HEK293 (cell line): ENCODE measurements around the gene UBL7.

Source experiments
- CTCF ChIA-PET: fragments of 350-600 bp; formaldehyde crosslinking; extraction: SDS; loops from one replicate; lab custom pipeline; 2021; ENCODE audit warnings: antibody characterized with exemption; lab: Yijun Ruan, JAX
- POLR2A ChIA-PET: fragments of 300-600 bp; formaldehyde crosslinking; extraction: SDS; loops from one replicate; lab custom pipeline; 2020; ENCODE audit warnings: antibody characterized with exemption, inconsistent platforms; lab: Yijun Ruan, JAX
- H3K27ac ChIP-seq: fragments of 200-500 bp; sonication (Bioruptor generic); 2 replicates; pipeline ENCODE4 v1.5.1; 2014; ENCODE audit warnings: low read depth, low read length, control low read depth, inconsistent platforms; ENCODE audit errors: extremely low read depth
- H3K36me3 ChIP-seq, 2 experiments: fragments of 200-500 bp in 1 of 2; sonication (Bioruptor generic) in 1 of 2; 1 replicate in 1 of 2; 2 replicates in 1 of 2; pipeline ENCODE4 v1.5.1; 2014 to 2017; ENCODE audit warnings: inconsistent platforms in 2 of 2, low read length in 2 of 2; ENCODE audit not compliant: control insufficient read depth in 2 of 2, insufficient read depth in 1 of 2
- H3K4me1 ChIP-seq: fragments of 200-500 bp; sonication (Bioruptor generic); 2 replicates; pipeline ENCODE4 v1.5.1; 2014; ENCODE audit warnings: mild to moderate bottlenecking, low read length, inconsistent platforms; ENCODE audit not compliant: control insufficient read depth, insufficient read depth
- H3K4me3 ChIP-seq: 2 replicates; pipeline ENCODE4 v1.5.1; 2011; ENCODE audit warnings: low read depth, mild to moderate bottlenecking, control low read depth, low read length, moderate library complexity
- H3K9me3 ChIP-seq: fragments of 200-500 bp; sonication (Bioruptor generic); 2 replicates; pipeline ENCODE4 v1.5.1; 2014; ENCODE audit warnings: low read depth, low read length, inconsistent platforms; ENCODE audit not compliant: control insufficient read depth, insufficient read depth
- MYNN ChIP-seq: fragments of 450-650 bp; formaldehyde crosslinking; IDR thresholded peaks from 2 replicates; pipeline ENCODE4 v1.5.1; 2016; ENCODE audit warnings: missing biosample characterization, missing genetic modification characterization, borderline replicate concordance
- ZBTB17 ChIP-seq: fragments of 450-650 bp; formaldehyde crosslinking; IDR thresholded peaks from 2 replicates; pipeline ENCODE4 v1.5.1; 2016; ENCODE audit warnings: missing biosample characterization, missing genetic modification characterization
- ZNF157 ChIP-seq: fragments of 450-650 bp; formaldehyde crosslinking; IDR thresholded peaks from 2 replicates; pipeline ENCODE4 v1.5.1; 2016; ENCODE audit warnings: missing biosample characterization, missing genetic modification characterization
- ZNF16 ChIP-seq: fragments of 450-650 bp; formaldehyde crosslinking; IDR thresholded peaks from 2 replicates; pipeline ENCODE4 v1.5.1; 2016; ENCODE audit warnings: low read depth, missing biosample characterization, missing genetic modification characterization
- ZNF266 ChIP-seq: fragments of 450-650 bp; formaldehyde crosslinking; IDR thresholded peaks from 2 replicates; pipeline ENCODE4 v1.5.1; 2016; ENCODE audit warnings: missing biosample characterization, missing genetic modification characterization, low read depth
- ZNF548 ChIP-seq: fragments of 450-650 bp; formaldehyde crosslinking; IDR thresholded peaks from 2 replicates; pipeline ENCODE4 v1.5.1; 2016; ENCODE audit warnings: missing biosample characterization, missing genetic modification characterization
- ZSCAN30 ChIP-seq: fragments of 450-650 bp; IDR thresholded peaks from 2 replicates; pipeline ENCODE4 v1.5.1; 2018; ENCODE audit warnings: missing biosample characterization, mild to moderate bottlenecking, missing genetic modification characterization, moderate library complexity
- TF ChIP-seq, protein P1 (sequence below): fragments of 450-650 bp; formaldehyde crosslinking; IDR thresholded peaks from 2 replicates; pipeline ENCODE4 v1.5.1; 2016; ENCODE audit warnings: missing biosample characterization, missing genetic modification characterization, low read depth
- TF ChIP-seq, protein P2 (sequence below): fragments of 450-650 bp; formaldehyde crosslinking; IDR thresholded peaks from 2 replicates; pipeline ENCODE4 v1.5.1; 2016; ENCODE audit warnings: missing biosample characterization, missing genetic modification characterization
- TF ChIP-seq, protein P3 (sequence below): fragments of 450-650 bp; formaldehyde crosslinking; IDR thresholded peaks from 2 replicates; pipeline ENCODE4 v1.5.1; 2017; ENCODE audit warnings: missing biosample characterization, missing genetic modification characterization

UBL7 gene

DNA sequence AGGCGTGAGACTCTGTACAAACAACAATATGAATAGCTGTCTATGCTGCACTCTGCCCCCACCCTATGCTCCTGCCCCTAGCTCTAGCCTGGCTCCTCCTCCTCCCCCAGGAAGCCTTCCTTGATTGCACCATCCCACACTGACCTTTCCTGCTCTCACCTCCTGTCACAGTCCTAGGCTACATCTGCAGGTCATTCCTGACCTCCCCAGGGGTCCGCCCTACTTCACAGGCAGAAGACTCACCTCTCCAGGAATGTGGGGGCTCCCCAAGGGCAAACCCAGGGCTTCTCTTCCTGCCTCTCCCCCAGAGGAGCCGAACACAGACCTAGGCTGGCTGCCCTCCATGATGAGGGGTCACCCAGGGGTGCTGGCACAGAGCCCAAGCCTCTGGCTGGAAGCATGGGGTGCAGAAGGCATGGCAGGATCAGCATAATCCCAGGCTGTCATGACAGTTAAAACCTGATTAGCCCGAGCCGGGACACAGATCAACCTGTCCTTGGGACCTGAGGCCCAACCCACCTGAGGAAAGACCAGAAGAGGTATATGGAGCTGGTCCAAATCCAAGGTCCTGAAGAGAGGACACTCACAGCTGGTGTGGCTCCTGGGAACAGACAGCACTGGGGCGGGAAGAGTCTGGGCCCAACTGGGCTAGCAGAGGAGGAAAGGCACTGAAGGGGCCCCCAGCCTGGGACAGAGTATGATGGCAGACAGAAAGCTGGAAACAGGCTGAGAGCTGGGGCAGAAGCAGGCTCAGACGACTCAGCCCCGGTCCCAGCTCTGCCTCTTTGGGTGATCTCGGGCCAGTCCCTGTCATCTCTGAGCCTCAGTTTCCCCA lies 33.1 kb downstream of the UBL7 start (continued):
- TF ChIP-seq, protein P1, sequence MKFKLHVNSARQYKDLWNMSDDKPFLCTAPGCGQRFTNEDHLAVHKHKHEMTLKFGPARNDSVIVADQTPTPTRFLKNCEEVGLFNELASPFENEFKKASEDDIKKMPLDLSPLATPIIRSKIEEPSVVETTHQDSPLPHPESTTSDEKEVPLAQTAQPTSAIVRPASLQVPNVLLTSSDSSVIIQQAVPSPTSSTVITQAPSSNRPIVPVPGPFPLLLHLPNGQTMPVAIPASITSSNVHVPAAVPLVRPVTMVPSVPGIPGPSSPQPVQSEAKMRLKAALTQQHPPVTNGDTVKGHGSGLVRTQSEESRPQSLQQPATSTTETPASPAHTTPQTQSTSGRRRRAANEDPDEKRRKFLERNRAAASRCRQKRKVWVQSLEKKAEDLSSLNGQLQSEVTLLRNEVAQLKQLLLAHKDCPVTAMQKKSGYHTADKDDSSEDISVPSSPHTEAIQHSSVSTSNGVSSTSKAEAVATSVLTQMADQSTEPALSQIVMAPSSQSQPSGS (tag by site-specific recombination) = no peak
- no peak for TF ChIP-seq ZNF157 (tag by site-specific recombination)

DNA sequence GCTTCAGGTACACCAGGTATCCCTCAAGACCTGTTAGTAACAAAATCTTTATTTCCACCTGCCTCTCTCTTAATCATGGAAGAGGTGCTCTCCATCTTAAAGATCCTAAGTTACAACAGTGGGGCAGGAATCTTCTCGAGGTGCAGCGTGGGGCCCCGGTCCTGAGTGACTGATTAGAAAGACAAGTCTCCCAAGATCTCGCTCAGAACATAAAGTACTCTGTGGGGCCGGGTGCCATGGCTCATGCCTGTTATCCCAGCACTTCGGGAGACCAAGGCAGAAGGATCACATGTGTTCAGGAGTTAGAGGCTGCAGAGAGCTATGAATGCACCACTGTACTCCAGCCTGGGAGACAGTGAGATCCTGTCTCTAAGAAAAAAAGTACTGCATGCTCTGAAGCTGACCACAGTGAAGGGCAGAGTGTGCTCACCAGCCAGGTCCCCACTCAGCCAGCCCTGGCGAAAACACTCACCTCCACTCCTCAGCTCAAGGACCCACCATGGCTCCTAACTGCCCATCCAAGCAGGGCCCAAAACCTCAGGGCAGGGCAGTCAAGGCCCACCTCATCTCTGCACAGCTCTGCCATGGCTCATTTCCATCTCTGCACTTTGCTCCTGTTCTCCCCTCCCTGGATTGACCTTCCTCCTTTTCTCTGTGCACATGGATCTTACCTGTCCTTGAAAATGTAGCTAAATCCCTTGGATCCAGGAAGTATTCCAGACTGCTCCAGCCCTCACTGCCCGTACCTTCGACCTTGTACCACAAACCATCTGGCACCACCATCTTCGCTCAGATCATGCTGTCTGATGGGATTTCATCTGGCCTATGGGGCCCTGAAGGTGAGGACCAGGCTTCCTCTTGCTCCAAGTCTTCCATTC lies 34.3 kb downstream of the UBL7 start:
- CTCF ChIA-PET = interaction anchor here (0.5 to 26.4 kb wide), 10 partner anchors 10 to 462 kb away, joined by 3 to 768 read pairs (median 3); partner anchors contain the start of gene CYP11A1
- POLR2A ChIA-PET = interaction anchor here (1.2 kb wide), 1 partner anchor 35 kb away, joined by 6 read pairs; the partner anchor contains the start of gene UBL7
- TF ChIP-seq ZNF266 = peak; percentile 78; the same call in 1 of the 2 replicates
- TF ChIP-seq ZSCAN30 = no peak
- peak; percentile 79 for TF ChIP-seq ZNF16 (tag by site-specific recombination)
- TF ChIP-seq ZBTB17 (tag by site-specific recombination) = peak; percentile 38; the same call in 1 of the 2 replicates
- no peak overlapping the region for H3K27ac ChIP-seq
- H3K9me3 ChIP-seq = no peaks in the 10 kb centered on the region
- no peak overlapping the region for H3K4me3 ChIP-seq
- no peaks in the 10 kb centered on the region for H3K4me1 ChIP-seq
- H3K36me3 ChIP-seq = no peaks in the 10 kb centered on the region

DNA sequence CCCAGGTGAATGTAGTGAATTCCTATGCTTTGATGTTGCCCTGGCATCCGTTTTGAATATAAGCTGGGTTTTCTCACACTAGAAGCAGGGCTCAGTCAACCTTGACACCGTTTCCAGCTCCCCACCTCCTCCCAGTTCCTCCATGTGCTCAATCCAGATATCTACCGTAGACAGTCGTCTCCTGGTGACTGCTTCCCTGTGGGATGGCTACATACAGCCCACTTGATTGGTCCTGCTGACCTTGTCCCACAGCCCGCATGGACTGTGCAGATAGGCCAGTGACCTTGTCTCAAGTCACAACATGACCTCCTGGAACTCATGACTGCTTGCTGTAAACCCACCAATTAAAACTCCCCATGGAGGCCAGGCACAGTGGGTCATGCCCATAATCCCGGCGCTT lies 35.3 kb downstream of the UBL7 start:
- H3K36me3 ChIP-seq = no peaks in the 10 kb centered on the region
- TF ChIP-seq ZNF548 (tag by site-specific recombination) (no peak), MYNN (tag by site-specific recombination) (no peak)
- TF ChIP-seq, protein P2, sequence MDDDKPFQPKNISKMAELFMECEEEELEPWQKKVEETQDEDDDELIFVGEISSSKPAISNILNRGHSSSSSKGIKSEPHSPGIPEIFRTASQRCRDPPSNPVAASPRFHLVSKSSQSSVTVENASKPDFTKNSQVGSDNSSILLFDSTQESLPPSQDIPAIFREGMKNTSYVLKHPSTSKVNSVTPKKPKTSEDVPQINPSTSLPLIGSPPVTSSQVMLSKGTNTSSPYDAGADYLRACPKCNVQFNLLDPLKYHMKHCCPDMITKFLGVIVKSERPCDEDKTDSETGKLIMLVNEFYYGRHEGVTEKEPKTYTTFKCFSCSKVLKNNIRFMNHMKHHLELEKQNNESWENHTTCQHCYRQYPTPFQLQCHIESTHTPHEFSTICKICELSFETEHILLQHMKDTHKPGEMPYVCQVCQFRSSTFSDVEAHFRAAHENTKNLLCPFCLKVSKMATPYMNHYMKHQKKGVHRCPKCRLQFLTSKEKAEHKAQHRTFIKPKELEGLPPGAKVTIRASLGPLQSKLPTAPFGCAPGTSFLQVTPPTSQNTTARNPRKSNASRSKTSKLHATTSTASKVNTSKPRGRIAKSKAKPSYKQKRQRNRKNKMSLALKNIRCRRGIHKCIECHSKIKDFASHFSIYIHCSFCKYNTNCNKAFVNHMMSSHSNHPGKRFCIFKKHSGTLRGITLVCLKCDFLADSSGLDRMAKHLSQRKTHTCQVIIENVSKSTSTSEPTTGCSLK (tag by site-specific recombination) = no peak
- TF ChIP-seq, protein P3, sequence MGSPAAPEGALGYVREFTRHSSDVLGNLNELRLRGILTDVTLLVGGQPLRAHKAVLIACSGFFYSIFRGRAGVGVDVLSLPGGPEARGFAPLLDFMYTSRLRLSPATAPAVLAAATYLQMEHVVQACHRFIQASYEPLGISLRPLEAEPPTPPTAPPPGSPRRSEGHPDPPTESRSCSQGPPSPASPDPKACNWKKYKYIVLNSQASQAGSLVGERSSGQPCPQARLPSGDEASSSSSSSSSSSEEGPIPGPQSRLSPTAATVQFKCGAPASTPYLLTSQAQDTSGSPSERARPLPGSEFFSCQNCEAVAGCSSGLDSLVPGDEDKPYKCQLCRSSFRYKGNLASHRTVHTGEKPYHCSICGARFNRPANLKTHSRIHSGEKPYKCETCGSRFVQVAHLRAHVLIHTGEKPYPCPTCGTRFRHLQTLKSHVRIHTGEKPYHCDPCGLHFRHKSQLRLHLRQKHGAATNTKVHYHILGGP (tag by site-specific recombination) = no peak
- H3K27ac ChIP-seq = no peak overlapping the region
- POLR2A ChIA-PET = no interaction called here
- H3K9me3 ChIP-seq = no peaks in the 10 kb centered on the region
- no peaks in the 10 kb centered on the region for H3K4me1 ChIP-seq
- no peak overlapping the region for H3K4me3 ChIP-seq
- CTCF ChIA-PET = interaction anchor here (0.6 to 0.9 kb wide), 4 partner anchors 14 to 461 kb away, joined by 3 to 7 read pairs (median 4); no protein-coding TSS in a partner anchor
